HepG2 (cell line): ENCODE results near the gene THOC5. TPM values are rescaled to one million over a fixed set of nuclear protein-coding genes. Genes with fewer than 3 reads are reported as not detected.

Source experiments
- ASH2L ChIP-seq: fragments of 300-600, 200-600 bp; sonication (generic); IDR thresholded peaks from 2 replicates; pipeline ENCODE4 v1.7.0; 2017; ENCODE audit warnings: low read depth, mild to moderate bottlenecking, moderate library complexity, mixed read lengths, low read length; ENCODE audit not compliant: insufficient read length
- CREM ChIP-seq, 2 experiments: sonication (generic) in 1 of 2; formaldehyde crosslinking in 1 of 2; IDR thresholded peaks; 2 replicates each; pipeline versions ENCODE4 v1.4.0 to v1.6.1; 2016 to 2020; ENCODE audit warnings: antibody characterized with exemption in 1 of 2, mild to moderate bottlenecking in 1 of 2, missing genetic modification reagents in 1 of 2
- FOSL1 ChIP-seq: sonication (generic); formaldehyde crosslinking; IDR thresholded peaks from 2 replicates; pipeline ENCODE4 v1.9.0; 2021; ENCODE audit warnings: missing genetic modification reagents, borderline replicate concordance
- HNF4A ChIP-seq: sonication (generic); formaldehyde crosslinking; IDR thresholded peaks from 2 replicates; pipeline ENCODE4 v1.4.0; 2020; ENCODE audit warnings: missing genetic modification reagents
- HOXA5 ChIP-seq: sonication (generic); formaldehyde crosslinking; IDR thresholded peaks from 2 replicates; pipeline ENCODE4 v1.4.0; 2020; ENCODE audit warnings: missing genetic modification reagents
- KDM6A ChIP-seq: IDR thresholded peaks from 2 replicates; pipeline ENCODE4 v1.6.1; 2016; ENCODE audit warnings: low read depth
- KLF16 ChIP-seq, 2 experiments: sonication (generic) in 1 of 2; formaldehyde crosslinking in 1 of 2; IDR thresholded peaks; 2 replicates each; pipeline versions ENCODE4 v1.6.1 to v1.8.0; 2016 to 2023; ENCODE audit warnings: missing genetic modification reagents in 2 of 2, missing compliant biosample characterization in 1 of 2
- LCORL ChIP-seq, 2 experiments: fragments of 450-650 bp in 1 of 2; sonication (generic) in 1 of 2; formaldehyde crosslinking in 1 of 2; IDR thresholded peaks; 2 replicates each; pipeline versions ENCODE4 v1.5.0 to v1.6.1; 2017 to 2020; ENCODE audit warnings: antibody characterized with exemption in 1 of 2, missing genetic modification reagents in 1 of 2
- NR2F2 ChIP-seq: IDR thresholded peaks from 2 replicates; pipeline ENCODE4 v1.6.1; 2012; ENCODE audit warnings: low read depth, inconsistent platforms, borderline replicate concordance
- PAF1 ChIP-seq: IDR thresholded peaks from 2 replicates; pipeline ENCODE4 v1.6.1; 2016; ENCODE audit warnings: missing genetic modification reagents, missing compliant biosample characterization
- PHF21A ChIP-seq: sonication (generic); formaldehyde crosslinking; IDR thresholded peaks from 2 replicates; pipeline ENCODE4 v1.5.0; 2020; ENCODE audit warnings: mild to moderate bottlenecking, missing genetic modification reagents
- SALL1 ChIP-seq: sonication (generic); formaldehyde crosslinking; IDR thresholded peaks from 2 replicates; pipeline ENCODE4 v1.8.0; 2022; ENCODE audit warnings: mild to moderate bottlenecking, missing genetic modification reagents
- SCMH1 ChIP-seq: sonication (generic); formaldehyde crosslinking; IDR thresholded peaks from 2 replicates; pipeline ENCODE4 v1.9.0; 2021; ENCODE audit warnings: missing genetic modification reagents, mild to moderate bottlenecking, borderline replicate concordance
- ZFP90 ChIP-seq: sonication (generic); formaldehyde crosslinking; IDR thresholded peaks from 2 replicates; pipeline ENCODE4 v1.8.0; 2022; ENCODE audit warnings: missing genetic modification reagents, mild to moderate bottlenecking, inconsistent platforms, borderline replicate concordance
- ZNF446 ChIP-seq: sonication (generic); formaldehyde crosslinking; IDR thresholded peaks from 2 replicates; pipeline ENCODE4 v1.5.0; 2020; ENCODE audit warnings: mild to moderate bottlenecking, missing genetic modification reagents
- ZNF598 ChIP-seq: sonication (generic); formaldehyde crosslinking; IDR thresholded peaks from 2 replicates; pipeline ENCODE4 v1.5.1; 2020; ENCODE audit warnings: mild to moderate bottlenecking, missing genetic modification reagents, borderline replicate concordance
- polyA plus RNA-seq, 8 experiments: library from polyadenylated mRNA; depleted of rRNA in 3 of 8; stranded (reverse) in 7 of 8; unstranded in 1 of 8; fragments of >200 nt; fragmentation: Illumina TruSeq in 4 of 8; extraction: Trizol in 4 of 8; gene quantifications; 2 replicates each; pipeline versions ENCODE4 v1.2.1 to v1.2.3, GENCODE V29; 2011 to 2016; ENCODE audit warnings: low read depth in 4 of 8, missing spikeins in 1 of 8, mixed read lengths in 1 of 8; ENCODE audit not compliant: insufficient read depth in 1 of 8
- total RNA-seq, 5 experiments: library from RNA; depleted of rRNA; stranded (reverse); fragments of >200 nt; fragmentation: Illumina TruSeq; extraction: Trizol; gene quantifications; 2 replicates each; pipeline ENCODE4 v1.2.3, GENCODE V29; 2016; ENCODE audit warnings: low read depth in 1 of 5
- TF ChIP-seq, protein P1 (sequence below): sonication (generic); formaldehyde crosslinking; conservative IDR thresholded peaks from 2 replicates; pipeline ENCODE4 v1.4.0; 2020; ENCODE audit warnings: mild to moderate bottlenecking, missing genetic modification reagents, moderate library complexity
- TF ChIP-seq, protein P2 (sequence below): sonication (generic); formaldehyde crosslinking; IDR thresholded peaks from 2 replicates; pipeline ENCODE4 v1.5.1; 2020; ENCODE audit warnings: mild to moderate bottlenecking, moderate library complexity, missing genetic modification reagents
- TF ChIP-seq, protein P3 (sequence below), 2 experiments: sonication (generic) in 1 of 2; formaldehyde crosslinking in 1 of 2; IDR thresholded peaks; 2 replicates each; pipeline versions ENCODE4 v1.4.0 to v1.6.1; 2016 to 2020; ENCODE audit warnings: borderline replicate concordance in 1 of 2, low read depth in 1 of 2, mild to moderate bottlenecking in 1 of 2, missing genetic modification reagents in 1 of 2

THOC5 gene
- total and polyA plus RNA-seq, 2 of the 13 experiments (the other 11 are each of a cell fraction or from before 2014, with no cell fraction given), result 45.8 to 46.7 TPM

DNA sequence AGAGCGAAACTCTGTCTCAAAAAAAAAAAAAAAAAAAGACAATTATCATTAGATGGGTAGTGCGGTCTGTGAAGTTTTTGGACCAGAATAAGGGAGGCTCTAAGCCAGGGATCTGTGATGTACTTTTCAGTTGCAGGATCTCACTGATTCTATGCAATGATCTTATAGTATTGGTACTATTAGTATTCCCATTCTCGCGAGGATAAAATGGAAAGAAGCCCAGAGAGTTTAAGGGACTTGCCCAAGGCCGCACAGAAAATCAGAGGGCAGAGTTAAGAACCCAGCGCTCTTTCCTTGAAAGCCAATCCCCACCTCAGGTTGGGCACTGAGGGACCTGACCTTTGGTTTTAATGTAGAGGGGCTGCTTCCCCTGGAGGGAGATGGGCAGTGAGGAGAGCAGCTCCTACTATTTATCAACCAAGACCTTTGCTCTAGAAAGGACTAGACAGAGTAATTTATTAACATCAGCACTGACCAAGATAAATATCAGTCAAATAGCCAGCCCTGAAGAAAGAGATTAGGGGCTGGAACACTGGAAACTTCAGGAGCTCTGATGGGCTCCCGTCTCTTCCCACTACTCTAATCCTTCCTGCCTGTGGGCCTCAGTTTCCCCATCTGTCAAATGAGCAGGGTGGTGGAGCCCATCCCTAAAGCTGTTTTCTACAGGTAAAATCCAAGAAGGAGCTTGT lies 21.3 kb upstream of the THOC5 start (continued):
- TF ChIP-seq, protein P1, sequence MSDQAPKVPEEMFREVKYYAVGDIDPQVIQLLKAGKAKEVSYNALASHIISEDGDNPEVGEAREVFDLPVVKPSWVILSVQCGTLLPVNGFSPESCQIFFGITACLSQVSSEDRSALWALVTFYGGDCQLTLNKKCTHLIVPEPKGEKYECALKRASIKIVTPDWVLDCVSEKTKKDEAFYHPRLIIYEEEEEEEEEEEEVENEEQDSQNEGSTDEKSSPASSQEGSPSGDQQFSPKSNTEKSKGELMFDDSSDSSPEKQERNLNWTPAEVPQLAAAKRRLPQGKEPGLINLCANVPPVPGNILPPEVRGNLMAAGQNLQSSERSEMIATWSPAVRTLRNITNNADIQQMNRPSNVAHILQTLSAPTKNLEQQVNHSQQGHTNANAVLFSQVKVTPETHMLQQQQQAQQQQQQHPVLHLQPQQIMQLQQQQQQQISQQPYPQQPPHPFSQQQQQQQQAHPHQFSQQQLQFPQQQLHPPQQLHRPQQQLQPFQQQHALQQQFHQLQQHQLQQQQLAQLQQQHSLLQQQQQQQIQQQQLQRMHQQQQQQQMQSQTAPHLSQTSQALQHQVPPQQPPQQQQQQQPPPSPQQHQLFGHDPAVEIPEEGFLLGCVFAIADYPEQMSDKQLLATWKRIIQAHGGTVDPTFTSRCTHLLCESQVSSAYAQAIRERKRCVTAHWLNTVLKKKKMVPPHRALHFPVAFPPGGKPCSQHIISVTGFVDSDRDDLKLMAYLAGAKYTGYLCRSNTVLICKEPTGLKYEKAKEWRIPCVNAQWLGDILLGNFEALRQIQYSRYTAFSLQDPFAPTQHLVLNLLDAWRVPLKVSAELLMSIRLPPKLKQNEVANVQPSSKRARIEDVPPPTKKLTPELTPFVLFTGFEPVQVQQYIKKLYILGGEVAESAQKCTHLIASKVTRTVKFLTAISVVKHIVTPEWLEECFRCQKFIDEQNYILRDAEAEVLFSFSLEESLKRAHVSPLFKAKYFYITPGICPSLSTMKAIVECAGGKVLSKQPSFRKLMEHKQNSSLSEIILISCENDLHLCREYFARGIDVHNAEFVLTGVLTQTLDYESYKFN (CRISPR knock-in tag), result peak; percentile 91
- TF ChIP-seq HNF4A (peak; percentile 83), LCORL (IDR thresholded peaks at IDR 0.05) (no peak), LCORL (CRISPR knock-in tag; IDR thresholded peaks at IDR 0.05) (no peak), SALL1 (peak; percentile 33), ZNF598 (no peak), PHF21A (CRISPR knock-in tag) (peak; percentile 51; the same call in 1 of the 2 replicates), KDM6A (CRISPR knock-in tag) (peak; percentile 55; the same call in 1 of the 2 replicates), ASH2L (peak; percentile 81), CREM (IDR thresholded peaks at IDR 0.05) (0 out of 2 replicates have a peak, but pooled peaks have one; percentile 44), CREM (CRISPR knock-in tag; IDR thresholded peaks at IDR 0.05) (no peak), PAF1 (0 out of 2 replicates have a peak, but pooled peaks have one; percentile 24), ZFP90 (no peak), FOSL1 (CRISPR knock-in tag) (no peak), SCMH1 (no peak), KLF16 (CRISPR knock-in tag; IDR thresholded peaks at IDR 0.05) (peak in 1 of 2 experiments; percentile 49; a peak in 1 of 4 replicates), HOXA5 (CRISPR knock-in tag) (peak; percentile 47; the same call in 1 of the 2 replicates), NR2F2 (no peak; the same call in 1 of the 2 replicates), ZNF446 (CRISPR knock-in tag) (no peak)
- TF ChIP-seq, protein P2, sequence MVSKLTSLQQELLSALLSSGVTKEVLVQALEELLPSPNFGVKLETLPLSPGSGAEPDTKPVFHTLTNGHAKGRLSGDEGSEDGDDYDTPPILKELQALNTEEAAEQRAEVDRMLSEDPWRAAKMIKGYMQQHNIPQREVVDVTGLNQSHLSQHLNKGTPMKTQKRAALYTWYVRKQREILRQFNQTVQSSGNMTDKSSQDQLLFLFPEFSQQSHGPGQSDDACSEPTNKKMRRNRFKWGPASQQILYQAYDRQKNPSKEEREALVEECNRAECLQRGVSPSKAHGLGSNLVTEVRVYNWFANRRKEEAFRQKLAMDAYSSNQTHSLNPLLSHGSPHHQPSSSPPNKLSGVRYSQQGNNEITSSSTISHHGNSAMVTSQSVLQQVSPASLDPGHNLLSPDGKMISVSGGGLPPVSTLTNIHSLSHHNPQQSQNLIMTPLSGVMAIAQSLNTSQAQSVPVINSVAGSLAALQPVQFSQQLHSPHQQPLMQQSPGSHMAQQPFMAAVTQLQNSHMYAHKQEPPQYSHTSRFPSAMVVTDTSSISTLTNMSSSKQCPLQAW (CRISPR knock-in tag), result no peak
- TF ChIP-seq, protein P3, sequence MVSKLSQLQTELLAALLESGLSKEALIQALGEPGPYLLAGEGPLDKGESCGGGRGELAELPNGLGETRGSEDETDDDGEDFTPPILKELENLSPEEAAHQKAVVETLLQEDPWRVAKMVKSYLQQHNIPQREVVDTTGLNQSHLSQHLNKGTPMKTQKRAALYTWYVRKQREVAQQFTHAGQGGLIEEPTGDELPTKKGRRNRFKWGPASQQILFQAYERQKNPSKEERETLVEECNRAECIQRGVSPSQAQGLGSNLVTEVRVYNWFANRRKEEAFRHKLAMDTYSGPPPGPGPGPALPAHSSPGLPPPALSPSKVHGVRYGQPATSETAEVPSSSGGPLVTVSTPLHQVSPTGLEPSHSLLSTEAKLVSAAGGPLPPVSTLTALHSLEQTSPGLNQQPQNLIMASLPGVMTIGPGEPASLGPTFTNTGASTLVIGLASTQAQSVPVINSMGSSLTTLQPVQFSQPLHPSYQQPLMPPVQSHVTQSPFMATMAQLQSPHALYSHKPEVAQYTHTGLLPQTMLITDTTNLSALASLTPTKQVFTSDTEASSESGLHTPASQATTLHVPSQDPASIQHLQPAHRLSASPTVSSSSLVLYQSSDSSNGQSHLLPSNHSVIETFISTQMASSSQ (IDR thresholded peaks at IDR 0.05; ENCODE audit: low read depth), result peak; percentile 72; the same call in 1 of the 2 replicates
- TF ChIP-seq, protein P3 (CRISPR knock-in tag; IDR thresholded peaks at IDR 0.05; ENCODE audit: borderline replicate concordance), result peak; percentile 77; the same call in 1 of the 2 replicates
